Activated CD4-positive, alpha-beta T cell treated with anti-CD3 and anti-CD28 coated beads, Interleukin-2, amount 50 U/mL, for 4 hours (primary cell): ENCODE measurements around the gene SEC24D.
"Not testable (repeated sequence)": the region's sequence is repeated elsewhere in the genome, so short reads cannot be mapped to it uniquely, and the experiment has no call there.

ENCODE experiments used
- DNase-seq, 2 experiments: peaks; one replicate each; pipeline ENCODE4 v3.0.0-alpha.2; 2020

SEC24D gene

GRCh38 chr4:118835571-118836300 lies at the start of gene SEC24D:
TSS of gene SEC24D (minus strand) at chr4:118836126. CDS start at chr4:118833696, 2,430 bp downstream.
- peak; percentile 71 to 72 for DNase-seq

DNA sequence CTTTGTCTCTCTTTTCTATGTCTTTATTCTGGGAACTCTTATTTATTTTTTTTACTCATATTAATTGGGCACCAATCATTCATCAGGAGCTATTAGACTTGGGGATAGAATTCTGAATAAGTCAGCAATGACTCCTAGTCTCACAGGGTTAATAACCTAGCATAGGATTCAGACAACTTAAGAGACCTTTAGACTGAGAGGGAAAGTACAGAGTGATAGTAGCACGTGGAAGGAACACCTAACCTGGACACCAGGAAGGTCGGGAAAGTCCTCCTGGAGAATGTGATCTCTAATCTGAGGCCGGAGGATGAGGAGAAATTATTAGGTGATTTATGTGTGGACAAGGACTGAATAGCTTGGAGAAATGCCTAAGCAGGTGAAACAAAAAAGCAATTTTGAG lies 48.8 kb upstream of the SEC24D start:
- no peak for DNase-seq

DNA sequence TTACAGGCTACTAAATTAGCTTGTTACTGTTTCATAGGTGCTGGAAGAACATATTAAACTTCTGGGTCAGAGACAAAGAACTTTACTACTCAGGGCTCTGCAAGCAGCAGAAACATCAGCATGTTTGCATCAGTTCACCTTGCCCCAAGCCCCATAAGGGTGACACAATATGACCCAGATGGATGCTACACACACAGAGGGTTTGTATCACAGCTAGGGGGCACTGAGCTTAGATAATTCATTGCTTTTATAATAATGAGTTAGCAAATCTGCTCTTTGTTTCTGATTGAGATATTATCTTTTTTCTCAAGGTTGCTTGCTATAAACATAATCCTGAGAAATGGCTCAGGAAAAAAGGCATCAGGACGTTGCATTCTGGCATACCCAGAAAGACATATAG lies 47.9 kb upstream of the SEC24D start:
- no peak for DNase-seq

DNA sequence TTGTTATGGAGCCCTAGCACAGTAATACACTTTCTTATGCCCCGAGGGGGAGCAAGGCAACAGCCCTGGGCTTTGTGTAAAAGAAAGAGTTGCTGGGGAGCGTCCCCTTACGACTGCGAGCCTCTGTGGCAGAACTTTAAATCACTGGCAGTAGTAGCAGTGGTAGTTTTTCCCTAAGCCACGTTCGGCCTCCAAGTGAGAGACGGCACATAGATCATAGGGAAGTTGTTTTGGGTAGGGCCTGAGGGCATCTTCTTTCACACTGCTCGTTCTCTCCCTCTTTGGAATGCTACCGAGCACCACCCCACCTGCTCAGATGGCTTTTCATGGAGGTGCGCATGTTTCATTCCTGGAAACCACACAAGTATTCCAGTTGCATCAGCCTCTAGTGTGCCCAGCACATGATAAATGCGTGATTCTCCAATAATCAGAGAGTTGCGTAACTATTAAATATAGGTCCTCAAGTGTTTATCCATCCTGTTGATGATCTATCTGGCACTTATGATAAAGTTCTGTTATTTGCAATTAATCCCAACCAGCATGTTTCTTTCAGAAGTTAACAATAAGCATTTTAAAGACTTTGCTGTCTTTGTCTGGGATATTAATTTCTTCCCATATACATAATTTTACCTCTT lies 45.7 kb upstream of the SEC24D start:
- no peak for DNase-seq

- no peak for DNase-seq
These were observed 43.5 kb upstream of the SEC24D start for GRCh38 chr4:118879409-118879808.

DNA sequence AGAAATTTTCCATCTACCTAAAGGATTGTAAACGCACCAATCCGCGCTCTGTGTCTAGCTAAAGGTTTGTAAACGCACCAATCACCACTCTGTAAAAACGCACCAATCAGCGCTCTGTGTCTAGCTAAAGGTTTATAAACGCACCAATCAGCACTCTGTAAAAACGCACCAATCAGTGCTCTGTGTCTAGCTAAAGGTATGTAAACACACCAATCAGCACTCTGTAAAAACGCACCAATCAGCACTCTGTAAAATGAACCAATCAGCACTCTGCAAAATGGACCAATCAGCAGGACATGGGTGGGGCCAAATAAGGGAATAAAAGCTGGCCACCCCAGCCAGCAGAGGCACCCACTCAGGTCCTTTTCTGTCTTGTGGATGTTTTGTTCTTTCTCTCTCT lies 42.6 kb upstream of the SEC24D start:
- DNase-seq, result not testable (repeated sequence)

- no peak for DNase-seq
These were observed 41.9 kb upstream of the SEC24D start for GRCh38 chr4:118877797-118878196.

DNA sequence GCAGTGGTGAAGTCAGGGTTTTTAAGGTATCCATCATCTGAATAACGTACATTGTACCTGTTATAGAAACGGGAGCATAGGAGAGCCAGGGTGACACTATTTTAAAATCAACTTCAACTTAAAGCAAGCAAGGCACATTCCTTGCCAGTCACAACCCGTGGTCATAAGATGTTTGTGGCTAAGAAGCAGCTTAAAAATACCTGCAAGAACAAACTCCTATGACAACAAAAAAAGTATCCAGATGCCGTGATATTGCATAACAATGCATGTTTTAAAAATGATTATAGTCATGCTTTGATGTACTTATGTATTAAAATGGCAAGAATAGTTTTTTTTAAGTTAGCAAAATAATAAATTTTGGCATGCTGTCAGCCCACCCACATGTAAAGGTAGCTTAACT lies 36.3 kb upstream of the SEC24D start:
- DNase-seq, result no peak

- DNase-seq, result no peak
These were observed 33.9 kb upstream of the SEC24D start for GRCh38 chr4:118869808-118870342.

DNA sequence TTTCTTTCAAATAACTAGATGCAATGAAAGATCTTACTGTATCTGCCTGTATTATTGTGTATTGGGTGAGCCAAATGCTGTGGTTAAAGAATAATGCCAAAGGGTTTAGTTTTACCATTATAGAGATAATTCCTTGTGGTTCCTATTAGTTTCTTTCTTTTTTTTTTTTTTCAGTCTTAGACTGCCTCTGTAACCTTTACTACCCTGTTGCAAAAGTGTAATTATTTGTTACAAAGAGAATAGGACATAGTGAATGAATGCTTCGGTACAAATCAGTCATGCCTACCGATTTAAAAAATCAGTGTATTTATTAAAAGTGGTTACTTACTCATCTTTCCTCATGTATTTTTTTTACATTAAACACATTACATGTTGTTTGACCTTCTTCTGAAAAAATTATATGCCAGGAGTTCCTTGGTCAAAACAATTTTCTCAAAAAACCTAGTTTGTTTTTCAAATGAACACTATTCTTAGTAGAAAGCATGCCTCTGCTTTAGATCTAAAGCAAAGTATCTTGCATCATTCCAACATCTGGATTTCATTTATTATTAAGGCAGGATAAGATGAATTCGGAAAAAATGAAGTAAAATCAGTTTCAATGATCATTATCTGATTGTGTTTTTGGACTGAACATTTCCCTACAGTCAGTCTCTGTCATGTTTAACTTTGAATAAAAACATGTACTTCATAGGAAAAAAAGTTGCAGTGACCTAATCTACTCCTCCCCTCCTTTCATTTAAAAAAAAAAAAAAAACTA lies 31.6 kb upstream of the SEC24D start:
- DNase-seq, result no peak

- DNase-seq, result no peak
These were observed 30.5 kb upstream of the SEC24D start for GRCh38 chr4:118866442-118866841.

DNA sequence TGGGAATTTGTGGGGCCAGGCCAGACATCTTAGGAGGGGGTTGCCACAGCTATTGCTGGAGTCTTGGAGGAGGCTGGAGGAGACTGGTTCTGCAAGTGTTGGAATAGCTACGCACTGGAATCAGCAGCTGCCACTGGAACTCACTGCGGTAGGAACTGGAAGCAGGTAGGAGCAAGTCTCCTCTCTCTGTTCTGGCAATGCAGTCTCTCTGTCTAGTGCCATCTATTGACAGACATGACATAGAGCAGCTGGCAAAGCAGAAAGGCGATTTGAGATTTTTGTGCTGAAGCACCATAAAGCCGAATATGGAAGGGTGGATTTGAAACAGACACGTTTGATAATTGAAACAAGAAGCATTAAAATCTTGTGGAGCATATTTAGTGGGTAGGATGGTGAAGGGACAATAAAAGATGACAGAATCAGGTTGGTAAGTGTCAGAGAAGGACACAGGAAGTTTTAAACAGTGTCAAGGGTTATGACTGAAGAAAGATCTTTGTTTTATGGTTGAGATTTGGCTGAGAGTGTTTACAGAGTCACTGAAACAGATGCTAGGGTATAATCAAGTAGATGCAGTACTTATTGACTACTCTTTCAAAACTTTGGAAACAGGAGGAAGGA lies 29.3 kb upstream of the SEC24D start:
- DNase-seq, result no peak

GRCh38 chr4:118858779-118859178 lies 22.9 kb upstream of the SEC24D start:
- no peak for DNase-seq

DNA sequence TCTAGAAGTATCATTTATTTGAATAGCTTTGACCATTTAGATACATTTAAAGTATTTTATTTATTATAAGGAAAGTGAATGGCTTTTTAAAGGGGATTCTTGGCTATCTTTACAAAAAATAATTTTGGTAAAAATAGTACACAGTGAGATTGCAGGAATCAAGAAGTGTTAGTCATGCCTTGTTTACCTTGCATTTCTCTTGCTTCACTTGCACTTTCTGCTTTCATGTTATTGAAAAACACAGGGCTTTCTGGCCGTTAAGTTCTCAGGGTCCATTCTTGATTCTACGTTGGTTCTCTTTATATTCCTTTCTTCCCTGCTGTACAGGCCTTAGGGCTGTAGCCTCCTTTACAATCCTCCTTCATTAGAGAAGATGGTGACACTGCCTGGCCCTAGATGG lies 21.8 kb upstream of the SEC24D start:
- no peak for DNase-seq

- peak; percentile 21 to 27 for DNase-seq
These were observed 14.7 kb upstream of the SEC24D start for GRCh38 chr4:118850488-118851173.

DNA sequence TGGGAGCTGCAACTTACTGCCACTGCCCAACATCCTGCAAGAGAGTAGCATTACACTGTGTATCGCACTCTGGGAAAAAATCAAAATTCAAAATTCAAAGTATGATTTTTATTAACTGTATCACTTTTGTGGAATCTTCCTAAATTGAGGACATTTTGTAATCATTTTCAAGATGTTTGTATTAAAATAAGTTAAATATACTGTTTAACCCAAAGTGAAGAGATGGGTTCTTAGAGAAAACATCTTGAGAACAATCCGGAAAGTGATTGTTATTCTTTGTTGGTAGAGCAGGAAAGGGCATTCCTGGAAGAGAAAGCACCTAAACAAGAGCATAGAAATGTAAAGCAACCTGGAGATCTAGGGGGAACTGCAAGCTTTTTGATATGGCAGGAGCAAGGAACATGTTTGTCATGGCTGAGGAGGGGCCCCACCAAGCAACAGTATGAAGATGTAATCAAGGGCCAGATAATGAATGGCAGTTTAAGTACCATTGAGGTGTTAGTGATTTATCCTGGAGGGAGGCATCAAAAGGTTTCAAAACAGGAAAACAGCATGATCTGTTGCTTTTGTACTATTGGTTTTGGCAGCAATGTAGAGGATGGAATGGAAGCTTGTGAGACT lies 14.1 kb upstream of the SEC24D start:
- no peak for DNase-seq

DNA sequence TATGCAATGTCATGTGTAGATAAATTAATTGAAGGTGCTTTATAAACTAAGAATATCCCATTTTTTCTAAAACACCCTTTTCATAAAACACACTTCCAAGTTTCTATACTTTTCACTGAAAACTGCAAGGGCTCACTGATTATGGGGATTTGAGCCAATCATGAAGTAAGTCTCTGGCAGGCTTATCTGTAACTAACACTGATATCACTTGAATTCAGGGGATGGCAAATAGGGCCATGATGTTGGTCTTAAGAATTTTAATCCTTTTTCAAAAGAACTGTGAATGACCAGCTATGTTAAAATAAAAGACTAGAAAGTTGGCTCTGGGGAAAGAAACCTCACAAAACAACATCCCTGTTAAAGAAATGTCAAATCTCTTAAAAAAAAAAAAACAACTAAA lies 13.0 kb upstream of the SEC24D start:
- no peak for DNase-seq

GRCh38 chr4:118848242-118848641 lies 12.3 kb upstream of the SEC24D start:
- DNase-seq, result no peak

DNA sequence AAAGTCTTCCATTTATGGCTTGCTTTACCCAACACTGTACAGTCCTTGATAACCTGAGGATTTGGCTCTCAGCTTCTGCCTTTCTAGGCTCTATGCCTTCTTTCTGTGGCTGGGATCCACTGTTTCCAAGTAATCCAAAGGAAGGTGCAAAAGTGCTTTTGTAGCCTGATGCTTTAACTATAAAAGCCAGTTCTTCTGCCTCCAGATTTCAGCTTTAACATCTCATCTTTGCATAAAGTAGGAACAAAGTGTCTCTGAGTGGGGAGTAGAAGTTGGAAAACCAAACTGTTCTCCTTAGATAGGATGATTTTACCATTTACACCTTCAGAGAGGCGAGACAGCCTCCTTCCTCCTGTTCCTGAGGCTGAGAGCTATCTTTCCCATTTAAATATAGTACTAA lies 11.1 kb upstream of the SEC24D start:
- no peak for DNase-seq

- DNase-seq, result no peak
These were observed 9.7 kb upstream of the SEC24D start for GRCh38 chr4:118845552-118846050.

DNA sequence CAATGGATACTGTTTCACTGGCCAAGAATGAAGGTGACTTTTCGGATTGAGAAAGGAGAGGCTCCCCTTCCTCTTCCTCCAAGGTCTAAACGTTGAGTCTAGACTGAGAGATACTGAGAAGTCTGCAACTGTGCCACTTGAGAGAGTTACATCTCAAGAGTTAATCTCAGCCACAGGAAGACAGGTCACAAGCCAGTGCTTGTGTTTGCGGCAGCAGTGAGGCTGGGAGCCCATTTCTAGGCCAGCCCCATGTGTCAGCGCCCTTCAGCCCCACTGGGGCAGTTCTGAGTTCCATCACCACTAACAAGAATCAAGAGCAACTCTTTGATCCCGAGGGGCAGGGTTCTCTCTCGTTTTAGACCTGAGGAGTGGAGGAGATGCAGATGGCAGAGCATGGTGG lies 7.3 kb upstream of the SEC24D start:
- DNase-seq, result no peak

DNA sequence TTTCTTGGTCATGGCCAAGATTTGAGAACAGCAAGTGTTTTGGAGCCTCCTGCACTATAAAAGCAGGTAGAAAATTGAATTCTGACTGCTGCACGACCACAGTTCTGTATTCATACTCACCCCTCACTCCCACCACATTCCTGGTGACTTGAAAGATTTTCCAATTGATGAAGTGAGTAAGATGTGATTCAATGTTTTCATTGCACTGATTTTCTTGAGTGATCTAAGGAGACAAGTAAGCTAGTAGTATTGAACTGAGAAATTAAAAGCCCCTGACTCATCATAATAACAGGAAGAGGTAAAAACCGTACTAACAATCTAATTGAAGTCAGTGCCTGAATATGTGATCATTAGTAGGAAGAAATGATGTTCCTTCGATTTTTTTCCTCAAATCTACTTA lies 6.1 kb upstream of the SEC24D start:
- DNase-seq, result no peak
